Smooth muscle cell (in vitro differentiated cells): ENCODE measurements around the gene MN1. TPM values are rescaled to one million over a fixed set of nuclear protein-coding genes. Genes with fewer than 3 reads are reported as not detected.

Experiments
- DNase-seq: peaks from one replicate; lab custom pipeline; 2025; ENCODE audit not compliant: unreplicated experiment; lab: John Stamatoyannopoulos, UW
- H2AFZ ChIP-seq: fragments of 200-600 bp; sonication (generic); 2 replicates; pipeline ENCODE4 v1.6.0; 2016; ENCODE audit warnings: antibody characterized with exemption, low read depth, mild to moderate bottlenecking
- H3F3A ChIP-seq: fragments of 200-600 bp; sonication (generic); 2 replicates; pipeline ENCODE4 v1.6.0; 2017; ENCODE audit warnings: antibody characterized with exemption, low read depth
- H3K27ac ChIP-seq: fragments of 200-600 bp; sonication (generic); 2 replicates; pipeline ENCODE4 v1.5.1; 2016; ENCODE audit warnings: low read depth, mild to moderate bottlenecking
- H3K27me3 ChIP-seq: fragments of 200-600 bp; sonication (generic); 2 replicates; pipeline ENCODE4 v1.6.1; 2016; ENCODE audit warnings: low read depth, mild to moderate bottlenecking
- H3K36me3 ChIP-seq: fragments of 200-600 bp; sonication (generic); 2 replicates; pipeline ENCODE4 v1.5.1; 2016; ENCODE audit warnings: low read depth
- H3K4me1 ChIP-seq: fragments of 200-600 bp; sonication (generic); 2 replicates; pipeline ENCODE4 v1.5.1; 2016; ENCODE audit warnings: low read depth
- H3K4me2 ChIP-seq: fragments of 200-600 bp; sonication (generic); 2 replicates; pipeline ENCODE4 v1.6.0; 2016; ENCODE audit warnings: mild to moderate bottlenecking
- H3K4me3 ChIP-seq: fragments of 200-600 bp; sonication (generic); 2 replicates; pipeline ENCODE4 v1.5.1; 2016; ENCODE audit warnings: mild to moderate bottlenecking
- H3K79me2 ChIP-seq: fragments of 200-600 bp; sonication (generic); 2 replicates; pipeline ENCODE4 v1.6.0; 2016; ENCODE audit warnings: low read depth, mild to moderate bottlenecking
- H3K9ac ChIP-seq: fragments of 200-600 bp; sonication (generic); 2 replicates; pipeline ENCODE4 v1.6.0; 2016; ENCODE audit warnings: low read depth
- H3K9me3 ChIP-seq: fragments of 200-600 bp; sonication (generic); replicated peaks from 2 replicates; pipeline ENCODE4 v1.5.1; 2016; ENCODE audit warnings: low read depth
- H4K20me1 ChIP-seq: fragments of 200-600 bp; sonication (generic); 2 replicates; pipeline ENCODE4 v1.6.0; 2016; ENCODE audit warnings: low read depth
- CTCF ChIP-seq: fragments of 200-600 bp; sonication (generic); IDR thresholded peaks from 2 replicates; pipeline ENCODE4 v1.5.1; 2017; ENCODE audit warnings: borderline replicate concordance, mild to moderate bottlenecking, antibody characterized with exemption; ENCODE audit not compliant: insufficient read depth, poor library complexity, severe bottlenecking
- WGBS: methylation state at CpG from one replicate; pipeline ENCODE4 v1.1.7; 2016; ENCODE audit warnings: low lambda C conversion rate; 5-methylcytosine and 5-hydroxymethylcytosine counted together
- polyA plus RNA-seq: library from polyadenylated mRNA; unstranded; fragments of >200 nt; fragmentation: Nextera tagmentation; extraction: Ambion mirVana; gene quantifications from 2 replicates; pipeline ENCODE4 v1.2.1, GENCODE V29; 2016
- total RNA-seq: library from RNA; depleted of rRNA; stranded (reverse); fragments of >200 nt; gene quantifications from 2 replicates; pipeline ENCODE4 v1.2.3, GENCODE V29; 2014

Gene MN1
- total and polyA plus RNA-seq, 2 experiments from 2014 or later, result 0.98 to 3.3 TPM

- no peak overlapping the region for H3K4me2 ChIP-seq
Observed at GRCh38 chr22:27776650-27776958, 25.0 kb downstream of the MN1 start.

GRCh38 chr22:27775758-27776649 is 25.6 kb downstream of the MN1 start:
- 35% methylated on average over 17 of the region's 17 CpGs for WGBS
- Histone ChIP-seq H3K27me3 (no peaks in the 10 kb centered on the region), H3F3A (no peaks in the 10 kb centered on the region), H4K20me1 (no peaks in the 10 kb centered on the region), H3K27ac (no peak overlapping the region), H3K9ac (no peak overlapping the region), H3K4me1 (peaks cover 16% of the 10 kb centered on the region), H3K4me3 (no peak overlapping the region), H3K36me3 (no peaks in the 10 kb centered on the region), H3K4me2 (no peak overlapping the region), H3K79me2 (no peaks in the 10 kb centered on the region), H2AFZ (no peak overlapping the region), H3K9me3 (no peaks in the 10 kb centered on the region)
- DNase-seq, result no peak
- TF ChIP-seq CTCF, result no peak

More at GRCh38 chr22:27776650-27776958, 25.0 kb downstream of the MN1 start:
- Histone ChIP-seq H2AFZ (no peak overlapping the region), H4K20me1 (no peaks in the 10 kb centered on the region), H3K9me3 (no peaks in the 10 kb centered on the region), H3K79me2 (no peaks in the 10 kb centered on the region), H3K27me3 (no peaks in the 10 kb centered on the region), H3K9ac (no peak overlapping the region), H3K27ac (no peak overlapping the region), H3F3A (no peaks in the 10 kb centered on the region), H3K4me1 (peaks cover 16% of the 10 kb centered on the region), H3K36me3 (no peaks in the 10 kb centered on the region), H3K4me3 (no peak overlapping the region)
- no peak for DNase-seq
- no peak for TF ChIP-seq CTCF
- WGBS, result 53% methylated on average over 8 of the region's 8 CpGs

- 91% methylated on average over 18 of the region's 18 CpGs for WGBS
- peaks cover 16% of the 10 kb centered on the region for H3K4me1 ChIP-seq
- TF ChIP-seq CTCF, result no peak
- H4K20me1 ChIP-seq, result no peaks in the 10 kb centered on the region
- no peaks in the 10 kb centered on the region for H3F3A ChIP-seq
- DNase-seq, result no peak
- H2AFZ ChIP-seq, result no peak overlapping the region
- H3K79me2 ChIP-seq, result no peaks in the 10 kb centered on the region
- no peak overlapping the region for H3K4me2 ChIP-seq
- H3K9ac ChIP-seq, result no peak overlapping the region
- H3K27me3 ChIP-seq, result no peaks in the 10 kb centered on the region
- H3K36me3 ChIP-seq, result no peaks in the 10 kb centered on the region
- H3K27ac ChIP-seq, result no peak overlapping the region
- H3K9me3 ChIP-seq, result no peaks in the 10 kb centered on the region
- no peak overlapping the region for H3K4me3 ChIP-seq
Observed at GRCh38 chr22:27775087-27775698, 26.4 kb downstream of the MN1 start.
